PC-3 (cell line): ENCODE measurements around the gene KRTAP7-1.

Experiments used
- CTCF ChIP-seq: fragments of 300-600 bp; sonication (generic); conservative IDR thresholded peaks from 2 replicates; pipeline ENCODE4 v1.5.1; 2017; ENCODE audit warnings: antibody characterized with exemption, low read depth, mild to moderate bottlenecking, low read length
- EZH2 ChIP-seq: fragments of 300-600 bp; sonication (generic); IDR thresholded peaks from one replicate; pipeline ENCODE4 v1.6.1; 2017; ENCODE audit warnings: antibody characterized with exemption, mild to moderate bottlenecking, low read length; ENCODE audit not compliant: unreplicated experiment

DNA sequence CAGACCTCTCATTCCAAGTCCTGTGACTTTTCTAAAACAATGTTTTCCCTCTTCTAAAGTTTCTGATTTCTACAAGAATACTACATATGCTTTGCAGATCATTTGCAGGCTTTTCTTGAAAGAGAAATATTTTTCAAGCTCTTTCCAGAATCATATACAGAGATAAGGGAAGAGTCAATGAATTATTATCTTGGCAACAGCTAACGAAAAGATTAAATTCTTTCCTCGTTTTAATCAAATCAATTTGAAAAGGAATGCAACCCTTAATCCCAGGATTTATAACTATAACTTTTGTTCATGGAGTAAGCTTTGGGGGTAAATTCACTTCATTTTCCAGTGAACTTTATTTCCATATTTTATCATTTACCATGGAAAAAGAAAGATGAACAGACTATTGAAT lies 45.0 kb upstream of the KRTAP7-1 start:
- TF ChIP-seq CTCF (no peak), EZH2 (no peak)
